Suprapubic skin (tissue), 4 donors: ENCODE data around the gene C10orf105.

Experiments used
- CTCF ChIP-seq, 2 donors: fragments of 200-600 bp in 1 of 2; fragments of 450-650 bp in 1 of 2; sonication (generic) in 1 of 2; IDR thresholded peaks; one replicate each; pipeline ENCODE4 v1.5.1; 2016 to 2019; ENCODE audit warnings: antibody characterized with exemption in 2 of 2, mild to moderate bottlenecking in 1 of 2, moderate library complexity in 1 of 2
- EP300 ChIP-seq: sonication (generic); formaldehyde crosslinking; IDR thresholded peaks from one replicate; pipeline ENCODE4 v1.6.1; 2017; ENCODE audit warnings: antibody characterized with exemption
- POLR2A ChIP-seq, 2 donors: fragments of 450-650 bp; IDR thresholded peaks; one replicate each; pipeline ENCODE4 v1.6.1; 2017; ENCODE audit warnings: antibody characterized with exemption in 2 of 2, mild to moderate bottlenecking in 2 of 2, moderate library complexity in 2 of 2
- POLR2AphosphoS5 ChIP-seq, 3 donors: sonication (generic); formaldehyde crosslinking; IDR thresholded peaks; one replicate each; pipeline ENCODE4 v1.6.1; 2017; ENCODE audit warnings: antibody characterized with exemption in 3 of 3

- TF ChIP-seq POLR2AphosphoS5 (IDR thresholded peaks at IDR 0.05): no peak
- no peak for TF ChIP-seq CTCF (IDR thresholded peaks at IDR 0.05)
- TF ChIP-seq POLR2A (IDR thresholded peaks at IDR 0.05): no peak
- no peak for TF ChIP-seq EP300
Observed at GRCh38 chr10:71704816-71705215, 14.8 kb downstream of the C10orf105 start.
